NCI-H526 treated with DMSO at 0.1 percent for 48 hours (cell line): ENCODE data around the gene ADGRE1.

Experiments used
- DNase-seq: peaks from one replicate; lab custom pipeline; 2025; lab: John Stamatoyannopoulos, UW

The ADGRE1 gene

GRCh38 chr19:6877766-6878165 is 9.6 kb upstream of the ADGRE1 start:
- DNase-seq = no peak

GRCh38 chr19:6886277-6886897 is 992 bp upstream of the ADGRE1 start:
- no peak for DNase-seq

GRCh38 chr19:6888967-6889366 is 1.6 kb downstream of the ADGRE1 start:
- no peak for DNase-seq

- DNase-seq = no peak
These were observed 3.1 kb downstream of the ADGRE1 start for GRCh38 chr19:6890401-6890913.

GRCh38 chr19:6890938-6891337 is 3.6 kb downstream of the ADGRE1 start:
- DNase-seq = no peak

- DNase-seq = no peak
These were observed 4.5 kb downstream of the ADGRE1 start for GRCh38 chr19:6891761-6892385.

- no peak for DNase-seq
These were observed 6.9 kb downstream of the ADGRE1 start for GRCh38 chr19:6894313-6894712.

GRCh38 chr19:6903446-6903845 is 16.1 kb downstream of the ADGRE1 start:
- DNase-seq = no peak

GRCh38 chr19:6906559-6907060 is 19.2 kb downstream of the ADGRE1 start:
- no peak for DNase-seq

- DNase-seq = no peak
These were observed 24.1 kb downstream of the ADGRE1 start for GRCh38 chr19:6911523-6911922.

- no peak for DNase-seq
These were observed 26.9 kb downstream of the ADGRE1 start for GRCh38 chr19:6914321-6914720.

GRCh38 chr19:6916952-6917351 is 29.6 kb downstream of the ADGRE1 start:
- no peak for DNase-seq

GRCh38 chr19:6925386-6925785 is 38.0 kb downstream of the ADGRE1 start:
- no peak for DNase-seq

- DNase-seq = no peak
These were observed 38.7 kb downstream of the ADGRE1 start for GRCh38 chr19:6925801-6926751.

- DNase-seq = no peak
These were observed 42.8 kb downstream of the ADGRE1 start for GRCh38 chr19:6930190-6930589.

- no peak for DNase-seq
These were observed 47.7 kb downstream of the ADGRE1 start for GRCh38 chr19:6935069-6935468.

- no peak for DNase-seq
These were observed 48.2 kb downstream of the ADGRE1 start for GRCh38 chr19:6935618-6936017.

GRCh38 chr19:6945733-6946132 is 58.4 kb downstream of the ADGRE1 start:
- DNase-seq = no peak

GRCh38 chr19:6947745-6948144 is 60.4 kb downstream of the ADGRE1 start:
- no peak for DNase-seq

- no peak for DNase-seq
These were observed 61.5 kb downstream of the ADGRE1 start for GRCh38 chr19:6948884-6949283.

- DNase-seq = no peak
These were observed 65.6 kb downstream of the ADGRE1 start for GRCh38 chr19:6952956-6953355.

- no peak for DNase-seq
These were observed 67.7 kb downstream of the ADGRE1 start for GRCh38 chr19:6955082-6955481.

GRCh38 chr19:6956573-6956972 is 69.2 kb downstream of the ADGRE1 start:
- DNase-seq = no peak
